RWPE2 (cell line): Measurements from ENCODE around the gene C1orf87.

Experiments
- ATAC-seq: fragments of 200-7000 bp; cut with Tn5 transposase; 3 replicates; pipeline ENCODE4 v1.9.1; 2021; ENCODE audit warnings: low read depth
- DNase-seq: peaks from one replicate; pipeline ENCODE4 v3.0.0-alpha.2; 2020; ENCODE audit warnings: low spot score
- H3K27ac ChIP-seq: fragments of 450-650 bp; 2 replicates; pipeline ENCODE4 v1.5.1; 2017; ENCODE audit warnings: mild to moderate bottlenecking; ENCODE audit not compliant: poor library complexity, severe bottlenecking
- H3K27me3 ChIP-seq: fragments of 250-450 bp; sonication (Bioruptor Pico); 2 replicates; pipeline ENCODE4 v1.5.1; 2021; ENCODE audit warnings: mild to moderate bottlenecking, moderate library complexity; ENCODE audit not compliant: insufficient read depth, poor library complexity, severe bottlenecking
- H3K36me3 ChIP-seq: fragments of 250-450 bp; sonication (Bioruptor Pico); 2 replicates; pipeline ENCODE4 v1.5.1; 2020; ENCODE audit warnings: low read depth, mild to moderate bottlenecking, moderate library complexity
- H3K4me1 ChIP-seq: fragments of 250-450 bp; sonication (Bioruptor Pico); 2 replicates; pipeline ENCODE4 v1.5.1; 2021; ENCODE audit warnings: mild to moderate bottlenecking, moderate library complexity; ENCODE audit not compliant: insufficient read depth, poor library complexity, severe bottlenecking
- H3K4me3 ChIP-seq: fragments of 250-450 bp; sonication (Bioruptor Pico); 2 replicates; pipeline ENCODE4 v1.5.1; 2021; ENCODE audit warnings: mild to moderate bottlenecking, moderate library complexity; ENCODE audit not compliant: severe bottlenecking
- H3K9me3 ChIP-seq: fragments of 250-450 bp; sonication (Bioruptor Pico); 2 replicates; pipeline ENCODE4 v1.5.1; 2021; ENCODE audit warnings: mild to moderate bottlenecking, moderate library complexity; ENCODE audit not compliant: severe bottlenecking
- TF ChIP-seq, protein P1 (sequence below): fragments of 450-650 bp; IDR thresholded peaks from one replicate; pipeline ENCODE4 v1.5.1; 2017; ENCODE audit warnings: mild to moderate bottlenecking, moderate library complexity; ENCODE audit not compliant: poor library complexity, severe bottlenecking

The C1orf87 gene

DNA sequence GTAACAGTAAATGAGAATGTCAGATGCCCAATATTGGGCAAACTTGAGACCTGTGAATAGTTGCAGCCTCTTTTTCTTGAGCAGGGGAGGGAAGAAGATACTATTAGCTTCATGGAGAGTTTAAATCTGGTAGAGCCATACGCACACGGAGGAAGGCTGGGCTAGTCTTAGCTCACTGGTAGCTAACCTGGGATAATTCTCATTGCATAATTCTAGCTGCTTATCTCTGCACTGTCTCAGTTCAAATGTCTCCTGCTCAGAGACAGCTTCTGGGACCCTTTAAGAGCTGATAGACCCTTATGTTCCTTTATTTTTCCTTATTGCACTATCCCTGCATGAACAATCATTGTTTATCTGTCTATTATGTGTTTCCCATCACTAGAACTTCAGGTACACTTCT is 8.4 kb downstream of the C1orf87 start:
- Histone ChIP-seq H3K36me3 (no peaks in the 10 kb centered on the region), H3K4me1 (no peaks in the 10 kb centered on the region), H3K27ac (no peak overlapping the region), H3K9me3 (no peaks in the 10 kb centered on the region), H3K27me3 (no peaks in the 10 kb centered on the region), H3K4me3 (no peak overlapping the region)
- no peak for DNase-seq
- no peak for ATAC-seq
- TF ChIP-seq, protein P1, sequence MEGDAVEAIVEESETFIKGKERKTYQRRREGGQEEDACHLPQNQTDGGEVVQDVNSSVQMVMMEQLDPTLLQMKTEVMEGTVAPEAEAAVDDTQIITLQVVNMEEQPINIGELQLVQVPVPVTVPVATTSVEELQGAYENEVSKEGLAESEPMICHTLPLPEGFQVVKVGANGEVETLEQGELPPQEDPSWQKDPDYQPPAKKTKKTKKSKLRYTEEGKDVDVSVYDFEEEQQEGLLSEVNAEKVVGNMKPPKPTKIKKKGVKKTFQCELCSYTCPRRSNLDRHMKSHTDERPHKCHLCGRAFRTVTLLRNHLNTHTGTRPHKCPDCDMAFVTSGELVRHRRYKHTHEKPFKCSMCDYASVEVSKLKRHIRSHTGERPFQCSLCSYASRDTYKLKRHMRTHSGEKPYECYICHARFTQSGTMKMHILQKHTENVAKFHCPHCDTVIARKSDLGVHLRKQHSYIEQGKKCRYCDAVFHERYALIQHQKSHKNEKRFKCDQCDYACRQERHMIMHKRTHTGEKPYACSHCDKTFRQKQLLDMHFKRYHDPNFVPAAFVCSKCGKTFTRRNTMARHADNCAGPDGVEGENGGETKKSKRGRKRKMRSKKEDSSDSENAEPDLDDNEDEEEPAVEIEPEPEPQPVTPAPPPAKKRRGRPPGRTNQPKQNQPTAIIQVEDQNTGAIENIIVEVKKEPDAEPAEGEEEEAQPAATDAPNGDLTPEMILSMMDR: no peak

DNA sequence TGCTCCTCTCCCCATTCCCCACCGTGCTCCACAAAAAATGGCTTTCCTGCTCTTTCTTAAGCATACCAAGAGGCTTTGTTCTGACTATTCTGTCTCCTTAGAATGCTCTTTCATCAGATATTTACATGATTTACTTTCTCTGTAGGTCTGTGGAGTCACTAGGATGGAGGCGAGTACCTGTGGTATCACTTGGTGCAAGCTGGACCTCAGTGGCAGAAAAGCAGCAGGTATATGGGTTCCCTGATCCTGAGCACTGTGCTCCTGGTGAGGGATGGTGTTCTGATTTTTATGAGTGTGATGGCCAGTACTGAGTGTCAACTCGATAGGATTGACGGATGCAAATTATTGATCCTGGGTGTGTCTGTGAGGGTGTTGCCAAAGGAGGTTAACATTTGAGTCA is 10.0 kb downstream of the C1orf87 start:
- TF ChIP-seq, protein P1: no peak
- DNase-seq: no peak
- ATAC-seq: no peak
- Histone ChIP-seq H3K36me3 (no peaks in the 10 kb centered on the region), H3K27me3 (no peaks in the 10 kb centered on the region), H3K4me3 (no peak overlapping the region), H3K27ac (no peak overlapping the region), H3K4me1 (no peaks in the 10 kb centered on the region), H3K9me3 (no peaks in the 10 kb centered on the region)

DNA sequence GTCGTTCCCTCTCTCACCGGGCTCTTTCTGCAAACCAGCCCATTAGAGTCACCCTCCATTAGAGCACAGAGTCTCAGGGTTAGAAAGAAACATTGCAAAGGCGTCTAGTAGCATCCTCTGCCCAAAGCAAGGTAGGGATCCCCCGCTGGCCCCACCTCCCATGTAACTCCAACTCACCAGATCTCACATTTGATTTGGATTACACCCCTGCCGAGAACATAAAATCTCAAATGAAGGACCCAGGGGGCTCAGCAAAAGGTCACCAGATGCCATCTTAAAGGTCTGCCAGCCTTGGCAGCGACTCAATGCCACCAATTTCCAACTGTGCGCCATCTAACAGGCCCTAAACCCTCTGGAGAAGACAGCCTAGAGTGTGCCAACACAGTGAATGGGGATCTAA is 14.1 kb downstream of the C1orf87 start:
- H3K4me3 ChIP-seq: no peak overlapping the region
- DNase-seq: no peak
- H3K36me3 ChIP-seq: no peaks in the 10 kb centered on the region
- no peak for ATAC-seq
- TF ChIP-seq, protein P1: no peak
- no peaks in the 10 kb centered on the region for H3K27me3 ChIP-seq
- no peak overlapping the region for H3K27ac ChIP-seq
- H3K9me3 ChIP-seq: no peaks in the 10 kb centered on the region
- H3K4me1 ChIP-seq: no peaks in the 10 kb centered on the region

DNA sequence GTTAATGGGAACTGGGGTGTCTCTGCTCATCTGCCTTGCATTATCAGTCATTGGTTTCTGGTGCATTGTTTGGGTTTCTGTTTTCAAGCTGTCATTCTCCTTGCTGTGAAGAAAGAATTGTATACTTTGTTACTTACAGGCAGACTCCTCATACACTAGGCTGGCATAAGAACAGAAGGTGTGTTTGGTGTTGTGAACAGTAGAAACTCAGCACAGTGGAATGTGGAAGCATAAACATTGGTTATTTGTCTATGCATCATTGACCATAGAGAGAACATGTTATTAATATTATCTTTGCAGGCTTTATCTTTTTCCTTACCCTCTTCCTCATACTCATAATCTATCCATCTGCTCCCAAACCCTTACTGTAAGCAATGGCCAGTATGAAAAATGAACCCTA is 18.2 kb downstream of the C1orf87 start:
- H3K9me3 ChIP-seq: no peaks in the 10 kb centered on the region
- TF ChIP-seq, protein P1: no peak
- no peaks in the 10 kb centered on the region for H3K36me3 ChIP-seq
- no peak overlapping the region for H3K4me3 ChIP-seq
- H3K27me3 ChIP-seq: no peaks in the 10 kb centered on the region
- no peak for DNase-seq
- H3K4me1 ChIP-seq: no peaks in the 10 kb centered on the region
- no peak overlapping the region for H3K27ac ChIP-seq
- ATAC-seq: peak; percentile 46; the same call in 1 of the 3 replicates

DNA sequence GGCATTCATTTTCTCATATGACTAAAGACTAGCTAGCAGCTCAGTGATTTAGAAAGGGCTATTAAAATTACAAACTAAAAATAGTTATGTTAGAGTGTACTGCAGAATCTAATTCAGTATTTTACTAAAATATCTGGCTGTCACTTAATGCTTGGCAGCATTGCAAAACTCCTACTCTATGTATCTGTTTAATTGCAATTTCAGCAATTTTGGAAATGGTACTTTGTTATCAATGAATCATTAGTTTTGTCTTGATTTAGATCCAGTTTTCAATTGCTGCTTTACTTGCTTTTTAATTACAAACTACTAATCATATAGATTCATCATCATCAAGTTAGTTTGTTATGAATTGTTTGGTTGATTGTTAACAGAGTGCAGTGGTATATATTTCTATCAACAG is 19.2 kb downstream of the C1orf87 start:
- TF ChIP-seq, protein P1: no peak
- H3K9me3 ChIP-seq: no peaks in the 10 kb centered on the region
- no peak overlapping the region for H3K27ac ChIP-seq
- DNase-seq (no peak), ATAC-seq (no peak)
- no peaks in the 10 kb centered on the region for H3K36me3 ChIP-seq
- H3K4me3 ChIP-seq: no peak overlapping the region
- no peaks in the 10 kb centered on the region for H3K4me1 ChIP-seq
- no peaks in the 10 kb centered on the region for H3K27me3 ChIP-seq
